ENCODE data around the gene RPS19.

Gene RPS19

DNA sequence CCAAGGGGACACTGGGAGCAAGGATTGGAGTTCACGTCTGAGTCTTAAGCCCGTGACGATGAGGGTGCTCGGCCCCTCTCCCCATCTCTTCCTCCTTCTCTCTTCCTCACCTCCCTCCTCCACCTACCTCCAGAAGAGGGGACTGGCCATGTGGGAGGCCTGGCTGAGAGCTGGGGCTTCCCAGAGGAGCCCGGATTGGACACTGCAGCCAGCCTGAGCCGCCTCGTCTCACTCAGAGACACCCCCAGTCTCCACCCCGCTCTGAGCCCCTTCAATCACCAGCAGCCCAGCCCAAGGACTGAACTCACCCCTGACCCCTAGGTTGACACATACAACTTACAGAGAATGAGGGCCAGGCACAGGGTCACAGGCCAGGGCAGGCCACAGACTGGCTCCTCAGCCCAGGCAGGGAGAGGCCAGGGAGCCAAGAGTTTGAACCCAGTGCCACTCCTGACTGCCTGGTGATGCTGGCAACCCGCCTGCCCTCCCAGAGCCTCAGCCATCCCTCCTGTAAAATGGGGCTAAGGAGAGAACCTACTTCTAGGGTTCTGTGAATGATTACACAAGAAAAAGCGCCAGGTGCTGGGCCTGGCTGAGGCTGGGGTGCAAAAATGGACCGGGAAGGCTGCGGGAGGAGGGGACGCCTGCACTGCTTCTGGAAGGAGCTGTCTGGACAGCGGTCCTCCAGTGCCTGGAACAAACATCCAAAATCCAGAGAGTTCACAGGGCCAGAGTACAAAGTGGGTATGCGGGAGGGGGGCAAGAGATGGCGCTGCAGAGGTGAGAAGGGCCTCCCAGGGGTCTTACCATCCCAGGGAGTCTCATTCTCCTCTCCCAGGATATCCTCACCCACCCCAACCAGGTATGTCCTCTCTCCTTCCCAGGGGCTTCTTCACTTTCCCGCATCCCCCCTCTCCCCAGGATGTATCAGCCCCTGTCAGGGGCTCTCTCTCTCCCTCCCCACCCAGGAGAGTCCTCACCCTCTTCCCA, 18.2 kb downstream of the RPS19 start:
- no peak for DNase-seq (ENCODE audit: low read depth in 2 of 3, low spot score in 2 of 3)

GRCh38 chr19:41879080-41879479, 19.0 kb downstream of the RPS19 start:
- DNase-seq (ENCODE audit: low read depth in 2 of 3, low spot score in 2 of 3) = no peak

DNA sequence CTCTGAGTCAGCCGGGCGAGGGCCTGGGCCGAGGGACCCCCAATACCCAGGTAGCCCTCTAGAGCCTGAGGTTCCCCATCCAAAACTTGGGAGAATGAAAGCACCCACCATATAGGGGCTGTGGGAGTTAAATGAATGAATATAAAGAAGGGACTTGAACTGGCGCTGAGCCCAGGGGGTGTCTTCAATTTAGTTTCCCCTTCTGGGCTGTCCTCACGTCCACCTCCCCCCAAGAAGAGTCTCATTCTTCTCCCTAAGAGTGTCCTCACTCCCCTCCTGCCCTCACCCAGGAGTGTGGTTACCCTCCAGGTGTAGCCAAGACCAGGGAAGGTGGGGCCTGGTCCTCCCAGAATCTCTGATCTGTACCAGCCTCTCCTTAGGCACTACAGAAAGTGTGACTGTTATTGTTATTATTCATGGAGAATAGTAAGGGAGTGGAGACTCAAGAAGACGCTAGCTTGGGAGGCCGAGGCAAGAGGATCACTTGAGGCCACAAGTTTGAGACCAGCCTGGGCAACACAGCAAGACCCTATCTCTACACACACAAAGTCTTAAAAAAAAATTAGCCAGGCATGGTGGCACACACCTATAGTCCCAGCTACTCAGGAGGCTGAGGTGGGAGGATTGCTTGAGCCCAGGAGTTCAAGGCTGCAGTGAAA, 19.7 kb downstream of the RPS19 start:
- no peak for DNase-seq (ENCODE audit: low read depth in 2 of 3, low spot score in 2 of 3)

- no peak for DNase-seq (ENCODE audit: low read depth in 2 of 3, low spot score in 2 of 3)
Observed at GRCh38 chr19:41880329-41880708, 20.3 kb downstream of the RPS19 start.

GRCh38 chr19:41882568-41883462, 22.8 kb downstream of the RPS19 start, which contains the start of gene ARHGEF1:
ARHGEF1 (plus strand) TSS chr19:41883184; CDS start chr19:41888083, 4,899 bp downstream.
- DNase-seq (ENCODE audit: low read depth in 2 of 3, low spot score in 2 of 3) = no peak

DNA sequence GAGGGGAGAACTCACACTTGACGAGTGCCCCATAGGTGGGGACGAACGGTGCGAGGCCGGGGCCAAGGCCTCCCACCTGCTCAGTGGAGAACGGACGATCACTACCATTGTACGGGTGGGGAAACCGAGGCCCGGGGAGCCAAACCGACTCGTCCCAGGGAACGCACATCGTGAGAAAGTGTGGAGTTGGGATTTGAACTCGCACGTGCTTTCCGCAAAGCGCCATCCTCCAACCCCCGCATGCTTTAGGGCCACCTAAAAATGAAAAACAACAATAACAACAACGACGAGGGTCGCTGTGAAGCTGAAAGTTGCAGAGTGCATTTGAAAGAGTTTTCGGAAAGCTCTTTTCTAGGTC, 23.4 kb downstream of the RPS19 start:
- DNase-seq (ENCODE audit: low read depth in 2 of 3, low spot score in 2 of 3) = no peak

GRCh38 chr19:41883821-41884733, 24.0 kb downstream of the RPS19 start:
- DNase-seq (ENCODE audit: low read depth in 2 of 3, low spot score in 2 of 3) = peak; percentile 80 to 88 (median 83)

- no peak for DNase-seq (ENCODE audit: low read depth in 2 of 3, low spot score in 2 of 3)
Observed at GRCh38 chr19:41886761-41887710, 27.0 kb downstream of the RPS19 start.

- peak; percentile 66 to 80 (median 79) for DNase-seq (ENCODE audit: low read depth in 2 of 3, low spot score in 2 of 3)
Observed at GRCh38 chr19:41887711-41888382, 27.8 kb downstream of the RPS19 start.

DNA sequence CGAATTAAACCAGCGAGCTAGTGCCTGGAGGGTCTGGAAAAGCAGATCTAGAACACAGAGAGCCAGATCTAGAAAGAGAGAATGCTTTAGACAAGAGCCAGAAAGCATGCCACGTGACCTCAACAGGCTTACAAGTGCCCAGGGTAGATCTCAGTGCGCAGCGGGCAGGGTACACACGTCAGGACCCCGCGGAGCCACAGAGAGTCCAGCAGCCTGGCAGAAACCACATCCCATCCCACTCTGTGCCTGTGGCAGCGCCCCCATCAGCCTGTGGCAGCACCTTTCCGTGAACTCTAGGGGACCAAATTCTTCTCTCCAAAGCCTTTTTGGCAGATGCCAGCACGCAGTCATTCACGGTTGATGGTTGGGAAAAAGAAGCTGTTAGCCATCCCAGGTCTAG, 28.9 kb downstream of the RPS19 start:
- DNase-seq (ENCODE audit: low read depth in 2 of 3, low spot score in 2 of 3) = no peak

DNA sequence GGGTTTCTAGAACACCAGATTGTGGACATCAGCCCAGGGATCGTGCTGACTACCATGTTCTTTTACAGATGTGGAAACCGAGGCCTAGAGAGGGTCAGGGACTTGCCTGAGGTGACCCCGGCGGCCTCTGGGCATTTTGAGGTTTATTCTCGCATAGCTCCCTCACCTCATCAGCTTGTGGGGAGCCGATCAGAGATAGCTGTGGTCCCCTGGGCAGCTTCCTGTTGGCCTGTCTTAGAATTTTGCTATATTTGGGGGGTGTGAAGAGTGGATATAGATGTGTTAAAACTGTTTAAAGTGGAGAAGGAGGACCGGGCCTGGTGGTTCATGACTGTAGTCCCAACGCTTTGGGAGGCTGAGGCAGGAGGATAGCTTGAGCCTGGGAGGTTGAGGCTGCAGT, 29.8 kb downstream of the RPS19 start:
- DNase-seq (ENCODE audit: low read depth in 2 of 3, low spot score in 2 of 3) = no peak

GRCh38 chr19:41890936-41891335, 30.9 kb downstream of the RPS19 start:
- no peak for DNase-seq (ENCODE audit: low read depth in 2 of 3, low spot score in 2 of 3)

GRCh38 chr19:41892173-41892902, 32.3 kb downstream of the RPS19 start:
- no peak for DNase-seq (ENCODE audit: low read depth in 2 of 3, low spot score in 2 of 3)

DNA sequence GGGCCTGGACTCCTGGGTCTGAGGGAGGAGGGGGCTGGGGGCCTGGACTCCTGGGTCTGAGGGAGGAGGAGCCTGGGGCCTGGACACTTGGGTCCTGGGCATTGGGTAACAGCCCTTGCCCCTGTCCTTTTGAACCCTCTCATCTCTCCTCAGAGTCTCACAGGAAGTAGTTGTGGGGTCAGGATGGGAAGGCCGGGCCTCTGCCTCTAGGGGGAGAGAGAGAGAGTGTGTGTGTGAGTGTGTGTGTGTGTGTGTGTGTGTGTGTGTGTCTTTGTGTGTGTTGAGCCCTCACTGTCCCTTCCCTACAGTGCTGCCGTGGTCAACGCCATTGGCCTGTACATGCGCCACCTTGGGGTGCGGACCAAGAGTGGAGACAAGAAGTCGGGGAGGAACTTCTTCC, 33.8 kb downstream of the RPS19 start:
- DNase-seq (ENCODE audit: low read depth in 2 of 3, low spot score in 2 of 3) = no peak

DNA sequence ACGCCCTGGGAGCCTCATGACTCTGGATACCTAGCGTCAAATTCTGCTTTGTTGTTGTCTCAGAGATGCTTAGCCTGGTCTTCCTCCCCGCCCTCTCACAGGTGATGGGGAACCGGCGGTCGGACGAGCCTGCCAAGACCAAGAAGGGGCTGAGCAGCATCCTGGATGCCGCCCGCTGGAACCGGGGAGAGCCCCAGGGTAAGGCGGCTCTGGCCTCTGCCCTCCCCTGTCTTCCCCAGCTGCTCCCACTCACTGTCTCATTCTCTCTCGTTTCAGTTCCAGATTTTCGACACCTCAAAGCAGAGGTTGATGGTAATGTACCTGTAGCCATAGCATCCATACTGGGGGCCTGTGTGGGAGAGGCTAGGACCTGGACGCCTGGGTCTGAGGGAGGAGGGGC, 34.3 kb downstream of the RPS19 start:
- DNase-seq (ENCODE audit: low read depth in 2 of 3, low spot score in 2 of 3) = no peak

- no peak for DNase-seq (ENCODE audit: low read depth in 2 of 3, low spot score in 2 of 3)
Observed at GRCh38 chr19:41895745-41896580, 35.9 kb downstream of the RPS19 start.

- no peak for DNase-seq (ENCODE audit: low read depth in 2 of 3, low spot score in 2 of 3)
Observed at GRCh38 chr19:41896581-41896942, 36.5 kb downstream of the RPS19 start.
